RWPE2 (cell line): ENCODE data around the gene RBP2.

Experiments
- ATAC-seq: fragments of 200-7000 bp; cut with Tn5 transposase; 3 replicates; pipeline ENCODE4 v1.9.1; 2021; ENCODE audit warnings: low read depth
- DNase-seq: peaks from one replicate; pipeline ENCODE4 v3.0.0-alpha.2; 2020; ENCODE audit warnings: low spot score
- H3K27ac ChIP-seq: fragments of 450-650 bp; 2 replicates; pipeline ENCODE4 v1.5.1; 2017; ENCODE audit warnings: mild to moderate bottlenecking; ENCODE audit not compliant: poor library complexity, severe bottlenecking
- H3K27me3 ChIP-seq: fragments of 250-450 bp; sonication (Bioruptor Pico); 2 replicates; pipeline ENCODE4 v1.5.1; 2021; ENCODE audit warnings: mild to moderate bottlenecking, moderate library complexity; ENCODE audit not compliant: insufficient read depth, poor library complexity, severe bottlenecking
- H3K36me3 ChIP-seq: fragments of 250-450 bp; sonication (Bioruptor Pico); 2 replicates; pipeline ENCODE4 v1.5.1; 2020; ENCODE audit warnings: low read depth, mild to moderate bottlenecking, moderate library complexity
- H3K4me1 ChIP-seq: fragments of 250-450 bp; sonication (Bioruptor Pico); 2 replicates; pipeline ENCODE4 v1.5.1; 2021; ENCODE audit warnings: mild to moderate bottlenecking, moderate library complexity; ENCODE audit not compliant: insufficient read depth, poor library complexity, severe bottlenecking
- H3K4me3 ChIP-seq: fragments of 250-450 bp; sonication (Bioruptor Pico); 2 replicates; pipeline ENCODE4 v1.5.1; 2021; ENCODE audit warnings: mild to moderate bottlenecking, moderate library complexity; ENCODE audit not compliant: severe bottlenecking
- H3K9me3 ChIP-seq: fragments of 250-450 bp; sonication (Bioruptor Pico); 2 replicates; pipeline ENCODE4 v1.5.1; 2021; ENCODE audit warnings: mild to moderate bottlenecking, moderate library complexity; ENCODE audit not compliant: severe bottlenecking
- TF ChIP-seq, protein P1 (sequence below): fragments of 450-650 bp; IDR thresholded peaks from one replicate; pipeline ENCODE4 v1.5.1; 2017; ENCODE audit warnings: mild to moderate bottlenecking, moderate library complexity; ENCODE audit not compliant: poor library complexity, severe bottlenecking

RBP2 gene

DNA sequence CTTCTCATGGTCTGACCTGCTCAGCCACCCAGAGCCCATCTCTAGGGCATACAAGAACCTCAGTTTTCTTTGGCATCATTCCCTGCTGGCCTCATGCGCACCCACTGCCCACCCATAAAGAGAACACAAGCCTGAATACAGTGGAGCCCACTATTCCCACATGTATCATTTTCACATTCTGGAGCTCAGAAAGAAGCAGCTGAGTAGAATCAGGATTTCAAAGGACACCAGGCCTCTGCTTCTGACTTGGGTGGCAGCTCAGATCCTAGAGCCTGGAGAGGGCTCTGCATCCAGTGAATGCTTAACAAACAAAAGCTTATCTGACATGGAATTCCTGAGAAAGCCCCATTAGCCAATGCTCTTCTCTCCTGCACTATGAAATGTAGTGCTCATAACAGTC, 34.7 kb downstream of the RBP2 start:
- Histone ChIP-seq H3K27me3 (no peaks in the 10 kb centered on the region), H3K4me1 (no peaks in the 10 kb centered on the region), H3K27ac (no peak overlapping the region), H3K4me3 (no peak overlapping the region), H3K9me3 (no peaks in the 10 kb centered on the region), H3K36me3 (no peaks in the 10 kb centered on the region)
- DNase-seq (no peak), ATAC-seq (no peak)
- TF ChIP-seq, protein P1, sequence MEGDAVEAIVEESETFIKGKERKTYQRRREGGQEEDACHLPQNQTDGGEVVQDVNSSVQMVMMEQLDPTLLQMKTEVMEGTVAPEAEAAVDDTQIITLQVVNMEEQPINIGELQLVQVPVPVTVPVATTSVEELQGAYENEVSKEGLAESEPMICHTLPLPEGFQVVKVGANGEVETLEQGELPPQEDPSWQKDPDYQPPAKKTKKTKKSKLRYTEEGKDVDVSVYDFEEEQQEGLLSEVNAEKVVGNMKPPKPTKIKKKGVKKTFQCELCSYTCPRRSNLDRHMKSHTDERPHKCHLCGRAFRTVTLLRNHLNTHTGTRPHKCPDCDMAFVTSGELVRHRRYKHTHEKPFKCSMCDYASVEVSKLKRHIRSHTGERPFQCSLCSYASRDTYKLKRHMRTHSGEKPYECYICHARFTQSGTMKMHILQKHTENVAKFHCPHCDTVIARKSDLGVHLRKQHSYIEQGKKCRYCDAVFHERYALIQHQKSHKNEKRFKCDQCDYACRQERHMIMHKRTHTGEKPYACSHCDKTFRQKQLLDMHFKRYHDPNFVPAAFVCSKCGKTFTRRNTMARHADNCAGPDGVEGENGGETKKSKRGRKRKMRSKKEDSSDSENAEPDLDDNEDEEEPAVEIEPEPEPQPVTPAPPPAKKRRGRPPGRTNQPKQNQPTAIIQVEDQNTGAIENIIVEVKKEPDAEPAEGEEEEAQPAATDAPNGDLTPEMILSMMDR: no peak

DNA sequence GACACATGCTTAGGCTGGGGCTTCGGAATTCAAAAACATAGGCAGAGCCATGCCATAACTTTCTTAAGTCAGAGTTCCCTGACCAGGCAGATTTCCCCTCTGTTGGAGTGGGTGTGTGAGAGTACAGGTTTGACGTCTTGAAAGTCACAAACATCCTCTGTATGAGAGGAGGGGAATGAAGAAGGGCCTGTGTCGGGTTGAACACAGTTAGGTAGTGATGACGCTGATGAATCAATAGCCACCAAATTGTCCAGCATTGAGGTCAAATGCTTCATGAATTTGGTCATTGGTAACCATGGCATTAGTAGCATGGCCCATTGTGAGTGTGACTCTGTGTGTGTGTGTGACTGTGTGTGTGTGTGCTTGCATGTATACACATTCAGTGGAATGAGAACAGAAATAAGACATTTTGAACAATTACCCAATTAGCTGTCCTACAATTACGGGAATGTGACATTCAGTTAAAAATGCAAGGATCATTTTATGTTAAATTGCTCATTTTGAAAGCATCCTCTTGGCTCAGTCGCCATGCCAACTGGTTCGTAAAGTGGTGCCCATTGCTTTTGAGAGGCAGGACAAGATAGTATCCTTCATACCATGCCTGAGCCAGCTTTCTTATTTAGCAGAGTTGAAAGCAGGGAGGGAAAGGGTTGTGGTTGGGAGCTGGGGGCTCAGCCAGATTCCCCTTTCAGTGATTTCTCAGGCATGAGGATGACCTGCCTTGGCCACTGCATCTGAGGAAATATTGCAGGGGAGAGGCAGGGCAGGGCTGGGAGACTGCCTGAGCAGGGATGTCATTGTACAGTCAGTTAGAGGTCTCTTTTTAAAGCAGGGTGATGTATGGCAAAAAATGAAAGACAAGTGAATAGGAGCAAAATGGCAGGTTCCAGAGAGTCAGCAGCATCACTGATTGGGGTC, 35.4 kb downstream of the RBP2 start:
- Histone ChIP-seq H3K27ac (no peak overlapping the region), H3K4me3 (no peak overlapping the region), H3K36me3 (no peaks in the 10 kb centered on the region), H3K27me3 (no peaks in the 10 kb centered on the region), H3K4me1 (no peaks in the 10 kb centered on the region), H3K9me3 (no peaks in the 10 kb centered on the region)
- DNase-seq: no peak
- TF ChIP-seq, protein P1: no peak
- ATAC-seq: no peak

DNA sequence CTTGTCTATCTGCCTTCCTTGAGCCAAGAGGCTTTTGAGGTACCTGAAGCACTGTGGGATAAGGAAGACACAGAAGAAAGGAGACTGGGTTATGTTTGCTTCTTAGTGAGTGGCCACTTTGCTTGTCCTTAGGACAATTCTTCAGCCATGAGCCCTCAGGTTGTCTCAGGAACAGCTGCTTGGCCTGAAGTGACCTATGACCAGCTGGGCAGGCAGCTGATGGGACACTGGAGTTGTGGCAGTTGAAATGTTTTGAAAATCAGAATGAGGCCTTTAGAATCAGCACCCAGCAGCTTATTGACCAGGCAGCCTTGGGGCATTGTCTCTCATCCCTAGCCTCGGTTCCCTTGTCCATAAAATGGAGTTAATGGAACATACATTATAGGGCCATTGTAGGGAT, 37.0 kb downstream of the RBP2 start:
- ATAC-seq: no peak
- no peaks in the 10 kb centered on the region for H3K36me3 ChIP-seq
- DNase-seq: no peak
- no peaks in the 10 kb centered on the region for H3K27me3 ChIP-seq
- peaks cover 11% of the 10 kb centered on the region for H3K4me1 ChIP-seq
- H3K4me3 ChIP-seq: no peak overlapping the region
- H3K27ac ChIP-seq: no peak overlapping the region
- TF ChIP-seq, protein P1: no peak
- no peaks in the 10 kb centered on the region for H3K9me3 ChIP-seq

DNA sequence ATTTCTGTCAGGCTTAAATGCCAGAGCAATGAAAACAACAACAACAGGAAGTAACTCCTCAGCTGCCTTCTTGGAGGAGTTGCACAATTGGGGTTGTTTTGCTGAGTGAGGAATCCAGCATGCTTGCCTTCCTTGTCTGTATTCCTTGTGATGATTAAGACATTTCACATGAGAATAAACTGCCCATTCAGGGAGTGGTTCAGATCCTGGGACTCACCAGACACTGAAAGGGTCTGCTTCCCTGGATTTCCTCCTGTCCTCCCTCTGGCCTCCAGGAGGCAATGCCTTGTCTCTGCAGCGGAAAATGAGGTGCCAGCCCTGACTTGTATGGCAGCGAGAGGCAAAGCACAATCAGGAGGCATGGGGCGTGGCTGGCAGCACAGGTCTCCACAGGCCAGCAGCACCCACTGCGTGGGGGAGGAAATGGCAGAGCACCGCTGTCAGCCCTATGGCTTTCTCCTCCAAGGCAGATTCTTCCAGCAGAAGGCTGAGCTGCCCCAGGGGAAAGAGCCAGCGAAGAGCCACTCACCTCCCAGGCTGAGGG, 41.5 kb downstream of the RBP2 start:
- ATAC-seq (peak; percentile 97), DNase-seq (peak; percentile 86)
- Histone ChIP-seq H3K36me3 (no peaks in the 10 kb centered on the region), H3K4me1 (peaks cover 12% of the 10 kb centered on the region), H3K27me3 (no peaks in the 10 kb centered on the region), H3K9me3 (no peaks in the 10 kb centered on the region), H3K27ac (peak overlapping the region; percentile 40), H3K4me3 (no peak overlapping the region)
- TF ChIP-seq, protein P1: peak; percentile 24

DNA sequence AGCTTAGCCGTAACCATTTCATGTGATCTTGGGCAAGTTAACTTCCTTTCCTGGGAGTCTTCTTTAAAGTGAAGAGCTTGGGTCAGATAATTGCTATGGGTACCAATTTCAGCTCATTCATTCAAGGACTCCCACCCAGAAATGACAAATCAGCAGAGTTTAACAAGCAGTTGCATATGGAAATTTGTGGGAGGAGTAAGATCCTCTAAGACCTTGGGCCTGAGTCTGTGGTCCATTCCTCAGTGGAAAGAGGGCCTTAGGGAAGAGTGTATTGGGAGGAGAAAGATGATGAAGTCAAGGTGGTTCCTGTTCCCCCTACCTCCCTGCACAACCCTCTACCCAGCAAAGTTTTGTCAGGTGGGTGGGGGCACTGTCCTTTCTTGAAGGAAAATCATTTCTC, 42.1 kb downstream of the RBP2 start:
- Histone ChIP-seq H3K4me3 (no peak overlapping the region), H3K27me3 (no peaks in the 10 kb centered on the region), H3K4me1 (peaks cover 12% of the 10 kb centered on the region), H3K36me3 (no peaks in the 10 kb centered on the region), H3K27ac (peak overlapping the region; percentile 40), H3K9me3 (no peaks in the 10 kb centered on the region)
- TF ChIP-seq, protein P1: no peak
- DNase-seq (no peak), ATAC-seq (no peak)
